IMR-90 (cell line): ENCODE measurements around the gene INHBC. TPM values are rescaled to one million over a fixed set of nuclear protein-coding genes. Genes with fewer than 3 reads are reported as not detected.
"Not testable (repeated sequence)": the region's sequence is repeated elsewhere in the genome, so short reads cannot be mapped to it uniquely, and the experiment has no call there.

Experiments used
- ATAC-seq: fragments of 200-7000 bp; cut with Tn5 transposase; 2 replicates; pipeline ENCODE4 v1.9.1; 2020; ENCODE audit warnings: low read depth, mild to moderate bottlenecking, moderate library complexity
- BruUV-seq: library from RNA; stranded (reverse); fragments of 400-500 nt; replicated peaks from 2 replicates; lab custom pipeline; 2021; lab: Mats Ljungman, UMichigan
- CTCF ChIA-PET: fragments of 300-600 bp; formaldehyde crosslinking; extraction: SDS; loops from one replicate; lab custom pipeline; 2021; ENCODE audit warnings: antibody characterized with exemption; lab: Yijun Ruan, JAX
- POLR2A ChIA-PET: fragments of 300-600 bp; sonication (Branson Sonifier 250); formaldehyde crosslinking; loops from one replicate; lab custom pipeline; 2022; ENCODE audit warnings: antibody characterized with exemption; ENCODE audit not compliant: unreplicated experiment; lab: Charles Lee
- DNase-seq: peaks from one replicate; pipeline ENCODE4 v3.0.0; 2013
- H2AFZ ChIP-seq: replicated peaks from 2 replicates; pipeline ENCODE3; 2013; ENCODE audit warnings: low read length, mild to moderate bottlenecking; ENCODE audit not compliant: poor library complexity
- H2AK5ac ChIP-seq: 2 replicates; pipeline ENCODE4 v1.6.1; 2013; ENCODE audit warnings: low read depth, low read length, inconsistent platforms
- H2AK9ac ChIP-seq: replicated peaks from 2 replicates; pipeline ENCODE3; 2013; ENCODE audit warnings: mild to moderate bottlenecking, low read depth, low read length, moderate library complexity; ENCODE audit not compliant: poor library complexity
- H2BK120ac ChIP-seq: 2 replicates; pipeline ENCODE4 v1.6.1; 2013; ENCODE audit warnings: low read depth, low read length, inconsistent platforms
- H2BK15ac ChIP-seq: 3 replicates; pipeline ENCODE4 v1.6.1; 2013; ENCODE audit warnings: low read depth, low read length, inconsistent platforms
- H2BK20ac ChIP-seq: 2 replicates; pipeline ENCODE4 v1.6.1; 2013; ENCODE audit warnings: low read depth, mild to moderate bottlenecking, inconsistent platforms, low read length, moderate library complexity
- H2BK5ac ChIP-seq: 2 replicates; pipeline ENCODE4 v1.6.1; 2013; ENCODE audit warnings: mild to moderate bottlenecking, low read depth, low read length, inconsistent platforms; ENCODE audit not compliant: poor library complexity, severe bottlenecking
- H3K14ac ChIP-seq: replicated peaks from 2 replicates; pipeline ENCODE4 v1.6.1; 2013; ENCODE audit warnings: low read depth, low read length, inconsistent platforms
- H3K18ac ChIP-seq: 2 replicates; pipeline ENCODE4 v1.6.1; 2013; ENCODE audit warnings: low read depth, low read length, control low read depth
- H3K23ac ChIP-seq: 2 replicates; pipeline ENCODE4 v1.6.1; 2013; ENCODE audit warnings: low read depth, low read length, inconsistent platforms
- H3K27ac ChIP-seq: 2 replicates; pipeline ENCODE4 v1.5.1; 2013; ENCODE audit warnings: mild to moderate bottlenecking, control low read depth, low read length; ENCODE audit not compliant: insufficient read depth
- H3K27me3 ChIP-seq: 2 replicates; pipeline ENCODE4 v1.6.1; 2013; ENCODE audit warnings: low read length; ENCODE audit not compliant: control insufficient read depth, insufficient read depth
- H3K36me3 ChIP-seq: 2 replicates; pipeline ENCODE4 v1.6.1; 2013; ENCODE audit warnings: low read length, mixed read lengths; ENCODE audit not compliant: control insufficient read depth, insufficient read depth
- H3K4ac ChIP-seq: 2 replicates; pipeline ENCODE4 v1.6.1; 2013; ENCODE audit warnings: low read depth, low read length, inconsistent platforms
- H3K4me1 ChIP-seq: 2 replicates; pipeline ENCODE4 v1.6.1; 2013; ENCODE audit warnings: low read length, mixed read lengths; ENCODE audit not compliant: control insufficient read depth, insufficient read depth
- H3K4me2 ChIP-seq: 2 replicates; pipeline ENCODE4 v1.6.1; 2013; ENCODE audit warnings: low read depth, mild to moderate bottlenecking, control low read depth, low read length, moderate library complexity
- H3K4me3 ChIP-seq: 2 replicates; pipeline ENCODE4 v1.5.1; 2013; ENCODE audit warnings: low read depth, mild to moderate bottlenecking, control low read depth, low read length, moderate library complexity; ENCODE audit not compliant: insufficient read depth
- H3K56ac ChIP-seq: 2 replicates; pipeline ENCODE4 v1.6.1; 2013; ENCODE audit warnings: low read length, inconsistent platforms; ENCODE audit not compliant: insufficient read depth; ENCODE audit errors: extremely low read depth
- H3K79me1 ChIP-seq, 2 experiments: 2 replicates each; pipeline ENCODE4 v1.6.1; 2013; ENCODE audit warnings: low read length in 2 of 2, inconsistent platforms in 1 of 2, low read depth in 1 of 2
- H3K9ac ChIP-seq: 2 replicates; pipeline ENCODE4 v1.6.1; 2013; ENCODE audit warnings: low read depth, low read length, control low read depth
- H3K9me1 ChIP-seq: 2 replicates; pipeline ENCODE4 v1.6.1; 2013; ENCODE audit warnings: low read length, inconsistent platforms; ENCODE audit not compliant: insufficient read depth
- H3K9me3 ChIP-seq: 2 replicates; pipeline ENCODE4 v1.6.1; 2013; ENCODE audit warnings: low read length; ENCODE audit not compliant: control insufficient read depth, insufficient read depth
- H4K20me1 ChIP-seq: 2 replicates; pipeline ENCODE4 v1.6.1; 2013; ENCODE audit warnings: low read length, inconsistent platforms; ENCODE audit not compliant: insufficient read depth
- H4K5ac ChIP-seq: 2 replicates; pipeline ENCODE4 v1.6.1; 2013; ENCODE audit warnings: mild to moderate bottlenecking, low read depth, low read length, control low read depth
- H4K8ac ChIP-seq, 2 experiments: 2 replicates each; pipeline ENCODE4 v1.6.1; 2013; ENCODE audit warnings: low read depth in 2 of 2, low read length in 2 of 2, control low read depth in 1 of 2, inconsistent platforms in 1 of 2
- H4K91ac ChIP-seq: 2 replicates; pipeline ENCODE4 v1.6.1; 2013; ENCODE audit warnings: low read depth, low read length, inconsistent platforms; ENCODE audit not compliant: insufficient read depth
- WGBS, 2 experiments: methylation state at CpG; one replicate each; pipeline versions ENCODE4 v1.1.5 to v1.1.7; 2013; ENCODE audit warnings: missing lambda C conversion rate in 2 of 2; ENCODE audit not compliant: insufficient read length in 1 of 2; ENCODE audit errors: extremely low coverage in 2 of 2; 5-methylcytosine and 5-hydroxymethylcytosine counted together
- dilution Hi-C: fragments of 300-500 bp; cut with HindIII; formaldehyde crosslinking; loops from one replicate; pipeline ENCODE4 v1.14.3; 2018; ENCODE audit warnings: low sequenced_read_pairs; ENCODE audit not compliant: unreplicated experiment
- in situ Hi-C: fragments of 300-500 bp; cut with MboI; formaldehyde crosslinking; loops from 3 replicates; pipeline ENCODE4 v1.14.3; 2019; ENCODE audit warnings: low sequenced_read_pairs, inconsistent platforms, mixed read lengths
- intact Hi-C: fragments of 100-400 bp; cut with micrococcal nuclease; formaldehyde crosslinking; loops from 2 replicates; pipeline ENCODE4 v1.10.0; 2022
- polyA plus RNA-seq, 3 experiments: library from polyadenylated mRNA; depleted of rRNA; stranded (reverse); fragments of >200 nt; gene quantifications; 2 replicates each; pipeline ENCODE4 v1.2.3, GENCODE V29; 2012; ENCODE audit warnings: low replicate concordance in 1 of 3
- total RNA-seq: library from RNA; depleted of rRNA; stranded (reverse); fragments of >200 nt; gene quantifications from 2 replicates; pipeline ENCODE4 v1.2.3, GENCODE V29; 2012

INHBC gene
- total and polyA plus RNA-seq, 2 of the 4 experiments (the other 2 are of a cell fraction) = 0.09 TPM; not detected in 1

DNA sequence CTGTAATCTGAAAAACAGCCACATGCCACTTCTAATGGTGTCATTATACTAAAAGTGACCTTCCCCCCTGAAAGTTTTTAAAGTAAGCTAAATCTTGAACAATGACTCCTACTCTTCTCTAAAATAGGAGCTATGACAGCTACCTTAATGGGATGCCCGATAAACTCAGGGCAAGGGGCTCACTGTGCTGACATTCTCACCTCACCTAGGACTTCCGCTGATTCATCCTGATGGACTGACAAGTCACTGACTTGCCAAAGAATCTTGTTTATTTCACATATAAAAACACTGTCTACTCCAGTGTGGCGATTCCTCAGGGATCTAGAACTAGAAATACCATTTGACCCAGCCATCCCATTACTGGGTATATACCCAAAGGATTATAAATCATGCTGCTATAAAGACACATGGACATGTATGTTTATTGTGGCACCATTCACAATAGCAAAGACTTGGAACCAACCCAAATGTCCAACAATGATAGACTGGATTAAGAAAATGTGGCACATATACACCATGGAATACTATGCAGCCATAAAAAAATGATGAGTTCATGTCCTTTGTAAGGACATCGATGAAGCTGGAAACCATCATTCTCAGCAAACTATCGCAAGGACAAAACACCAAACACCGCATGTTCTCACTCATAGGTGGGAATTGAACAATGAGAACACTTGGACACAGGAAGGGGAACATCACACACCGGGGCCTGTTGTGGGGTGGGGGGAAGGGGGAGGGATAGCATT lies 34.7 kb upstream of the INHBC start:
- H3K18ac ChIP-seq, in situ Hi-C loops, H2BK15ac ChIP-seq, H3K9ac ChIP-seq, H4K5ac ChIP-seq, H2AFZ ChIP-seq, H3K4me2 ChIP-seq, H3K27me3 ChIP-seq, POLR2A ChIA-PET, H3K27ac ChIP-seq, H3K4ac ChIP-seq, H3K23ac ChIP-seq, H3K9me3 ChIP-seq, ATAC-seq, H2BK120ac ChIP-seq, H4K91ac ChIP-seq, H4K20me1 ChIP-seq, H2BK20ac ChIP-seq, BruUV-seq, H3K36me3 ChIP-seq, H3K4me1 ChIP-seq, DNase-seq, H3K14ac ChIP-seq, H2BK5ac ChIP-seq, H2AK5ac ChIP-seq, H3K56ac ChIP-seq, H2AK9ac ChIP-seq, H3K4me3 ChIP-seq, dilution Hi-C loops, H4K8ac ChIP-seq, H3K9me1 ChIP-seq: not testable (repeated sequence)
- 100% methylated on average over 2 of the region's 7 CpGs; no CpG with 5 or more reads in 1 of the 2 experiments for WGBS, 2 experiments
- H3K79me1 ChIP-seq = peaks cover 19 to 60% of the 10 kb centered on the region in 2 experiments
- intact Hi-C loops = loop anchor here (10.0 kb wide), 1 partner anchor 1485 kb away; no protein-coding TSS in a partner anchor
- CTCF ChIA-PET = interaction anchor here (0.6 kb wide), 1 partner anchor 448 kb away, joined by 5 read pairs; no protein-coding TSS in a partner anchor
